Lung (tissue), 16 donors: Measurements from ENCODE around the gene NDUFB1. TPM values are rescaled to one million over a fixed set of nuclear protein-coding genes. Genes with fewer than 3 reads are reported as not detected.

Experiments used
- ATAC-seq: fragments of 200-7000 bp; cut with Tn5 transposase; one replicate; pipeline ENCODE4 v1.9.1; 2020; ENCODE audit warnings: moderate number of reproducible peaks; ENCODE audit not compliant: insufficient read depth, low FRiP score
- DNase-seq, 3 donors: peaks; one replicate each; pipeline ENCODE4 v3.0.0-alpha.2; 2013 to 2017
- H3K27ac ChIP-seq, 2 donors: one replicate each; pipeline ENCODE4 v1.5.1; 2013; ENCODE audit warnings: mild to moderate bottlenecking in 2 of 2, moderate library complexity in 2 of 2, control low read depth in 1 of 2, inconsistent platforms in 1 of 2, low read depth in 1 of 2, low read length in 1 of 2
- H3K27me3 ChIP-seq, 3 donors: one replicate each; pipeline ENCODE4 v1.5.1; 2013; ENCODE audit warnings: low read length in 2 of 3; ENCODE audit not compliant: control insufficient read depth in 3 of 3, insufficient read depth in 3 of 3
- H3K36me3 ChIP-seq, 4 donors: one replicate each; pipeline ENCODE4 v1.5.1; 2013; ENCODE audit warnings: low read length in 4 of 4, mild to moderate bottlenecking in 1 of 4, moderate library complexity in 1 of 4; ENCODE audit not compliant: control insufficient read depth in 4 of 4, insufficient read depth in 4 of 4
- H3K4me1 ChIP-seq, 5 donors: one replicate each; pipeline ENCODE4 v1.5.1; 2013; ENCODE audit warnings: low read length in 5 of 5, mild to moderate bottlenecking in 2 of 5, moderate library complexity in 1 of 5; ENCODE audit not compliant: control insufficient read depth in 5 of 5, insufficient read depth in 5 of 5
- H3K4me3 ChIP-seq: one replicate; pipeline ENCODE4 v1.5.1; 2013; ENCODE audit warnings: mild to moderate bottlenecking, control low read depth, moderate library complexity
- H3K9ac ChIP-seq, 2 donors: one replicate each; pipeline ENCODE4 v1.5.1; 2013; ENCODE audit warnings: low read length in 2 of 2, control low read depth in 1 of 2; ENCODE audit not compliant: insufficient read depth in 1 of 2
- H3K9me3 ChIP-seq, 4 donors: one replicate each; pipeline ENCODE4 v1.5.1; 2013; ENCODE audit warnings: low read length in 3 of 4, mild to moderate bottlenecking in 1 of 4, moderate library complexity in 1 of 4; ENCODE audit not compliant: control insufficient read depth in 4 of 4, insufficient read depth in 3 of 4
- WGBS, 2 donors: extraction: QIAGEN DNeasy Blood & Tissue Kit; methylation state at CpG; one replicate each; pipeline ENCODE4 v1.1.7; 2013; 5-methylcytosine and 5-hydroxymethylcytosine counted together
- long read RNA-seq, 5 donors: transcript quantifications; one replicate each; lab custom pipeline, GENCODE V29; 2026
- polyA plus RNA-seq, 2 donors: library from polyadenylated mRNA; stranded (reverse); fragments of 200-250 nt; gene quantifications; one replicate each; pipeline ENCODE4 v1.2.1, GENCODE V29; 2013
- total RNA-seq, 2 donors: library from RNA; depleted of rRNA in 1 of 2; stranded (reverse); fragments of >200 nt in 1 of 2; gene quantifications; one replicate each; pipeline ENCODE4 v1.2.1, GENCODE V29; 2014 to 2021
- TF ChIP-seq, protein P1 (sequence below): IDR thresholded peaks from 2 replicates; pipeline ENCODE4 v1.5.1; 2012; ENCODE audit warnings: mild to moderate bottlenecking; ENCODE audit errors: control extremely low read depth, extremely low read depth
- donor health status: control.
- donor health status: control.
- donor health status: Bipolar disorder and iron deficiency.
- donor health status: healthy.
- donor health status: DM: yes; HTN: yes; CAD: no.

NDUFB1 gene
- total RNA-seq (100 to 1,000 TPM; 108 to 173 TPM), polyA plus RNA-seq (1,000 to 10,000 TPM in 1 of 2 donors, 100 to 1,000 TPM in 1; 309 to 1,169 TPM)
- long read RNA-seq, donor 1, transcript NDUFB1-203 (2 exons, 1,333 nt), result minor isoform, 65 of 184 reads
- long read RNA-seq, donor 1, transcript NDUFB1-202 (4 exons, 454 nt), result minor isoform, 5 of 184 reads
- long read RNA-seq, donor 1, transcript NDUFB1-201 (3 exons, 528 nt), result major isoform, 114 of 184 reads
- long read RNA-seq, donor 1, partial matches to known transcripts, result 0 of 184 reads
- long read RNA-seq, donor 1, other reads (novel, unspliced or antisense), result 0 of 184 reads
- long read RNA-seq, donor 2, transcript NDUFB1-203 (2 exons, 1,333 nt), result minor isoform, 23 of 117 reads
- long read RNA-seq, donor 2, transcript NDUFB1-201 (3 exons, 528 nt), result major isoform, 83 of 117 reads
- long read RNA-seq, donor 2, partial matches to known transcripts, result 6 of 117 reads
- long read RNA-seq, donor 2, other reads (novel, unspliced or antisense), result 0 of 117 reads
- long read RNA-seq, donor 3, transcript NDUFB1-203 (2 exons, 1,333 nt), result minor isoform, 25 of 110 reads
- long read RNA-seq, donor 3, transcript NDUFB1-201 (3 exons, 528 nt), result major isoform, 80 of 110 reads
- long read RNA-seq, donor 3, partial matches to known transcripts, result 5 of 110 reads
- long read RNA-seq, donor 3, other reads (novel, unspliced or antisense), result 0 of 110 reads
- long read RNA-seq, donor 4, transcript NDUFB1-201 (3 exons, 528 nt), result major isoform, 94 of 130 reads
- long read RNA-seq, donor 4, transcript NDUFB1-203 (2 exons, 1,333 nt), result minor isoform, 35 of 130 reads
- long read RNA-seq, donor 4, partial matches to known transcripts, result 0 of 130 reads
- long read RNA-seq, donor 4, other reads (novel, unspliced or antisense), result 0 of 130 reads
- long read RNA-seq, donor 5, transcript NDUFB1-201 (3 exons, 528 nt), result major isoform, 180 of 236 reads
- long read RNA-seq, donor 5, transcript NDUFB1-202 (4 exons, 454 nt), result minor isoform, 5 of 236 reads
- long read RNA-seq, donor 5, transcript NDUFB1-203 (2 exons, 1,333 nt), result minor isoform, 51 of 236 reads
- long read RNA-seq, donor 5, partial matches to known transcripts, result 0 of 236 reads
- long read RNA-seq, donor 5, other reads (novel, unspliced or antisense), result 0 of 236 reads

DNA sequence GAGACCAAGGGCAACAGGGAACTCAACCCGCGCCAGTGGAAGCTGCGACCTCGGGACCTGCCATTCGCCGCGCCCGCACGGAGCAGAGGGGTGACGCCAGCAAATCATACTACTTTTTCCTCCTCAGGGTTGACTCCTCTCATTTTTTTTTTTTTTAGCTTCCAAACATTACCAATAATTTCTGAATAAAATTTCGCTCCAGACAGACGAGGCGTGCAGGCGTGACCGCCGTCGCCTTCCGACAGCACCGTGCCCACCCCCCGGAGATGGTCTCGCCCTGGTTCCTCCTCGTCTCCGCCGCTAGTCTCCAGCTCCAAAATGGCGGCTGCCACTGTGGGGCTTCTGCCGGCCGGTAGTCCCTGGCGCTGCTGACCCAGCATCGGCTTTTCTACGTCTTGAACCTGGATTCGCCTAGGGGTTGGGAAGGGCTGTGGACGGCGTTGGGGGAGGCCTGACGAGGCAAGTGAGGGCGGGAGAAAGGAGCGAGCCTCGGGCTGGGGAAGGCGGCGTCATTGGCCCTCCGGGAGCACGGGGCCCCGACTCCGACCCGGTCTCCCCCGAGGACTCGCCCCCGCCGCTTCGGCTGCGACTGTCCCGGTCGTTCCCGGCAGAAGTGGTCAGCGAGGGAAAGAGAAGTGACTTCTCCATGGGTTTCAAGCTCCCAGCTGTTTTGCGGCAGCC is at the start of gene NDUFB1, which contains the start of gene CPSF2:
TSS of gene NDUFB1 (minus strand) at position 37 of the 681 bp plus-strand sequence. CDS start 4,069 bp downstream, outside the sequence.
TSS of gene CPSF2 (plus strand) at position 300 of the 681 bp plus-strand sequence. CDS start 9,016 bp downstream, outside the sequence.
- peaks cover 0 to 11% (median 6%) of the 10 kb centered on the region in 5 donors for H3K4me1 ChIP-seq
- peak; percentile 91 for ATAC-seq
- TF ChIP-seq, protein P1, sequence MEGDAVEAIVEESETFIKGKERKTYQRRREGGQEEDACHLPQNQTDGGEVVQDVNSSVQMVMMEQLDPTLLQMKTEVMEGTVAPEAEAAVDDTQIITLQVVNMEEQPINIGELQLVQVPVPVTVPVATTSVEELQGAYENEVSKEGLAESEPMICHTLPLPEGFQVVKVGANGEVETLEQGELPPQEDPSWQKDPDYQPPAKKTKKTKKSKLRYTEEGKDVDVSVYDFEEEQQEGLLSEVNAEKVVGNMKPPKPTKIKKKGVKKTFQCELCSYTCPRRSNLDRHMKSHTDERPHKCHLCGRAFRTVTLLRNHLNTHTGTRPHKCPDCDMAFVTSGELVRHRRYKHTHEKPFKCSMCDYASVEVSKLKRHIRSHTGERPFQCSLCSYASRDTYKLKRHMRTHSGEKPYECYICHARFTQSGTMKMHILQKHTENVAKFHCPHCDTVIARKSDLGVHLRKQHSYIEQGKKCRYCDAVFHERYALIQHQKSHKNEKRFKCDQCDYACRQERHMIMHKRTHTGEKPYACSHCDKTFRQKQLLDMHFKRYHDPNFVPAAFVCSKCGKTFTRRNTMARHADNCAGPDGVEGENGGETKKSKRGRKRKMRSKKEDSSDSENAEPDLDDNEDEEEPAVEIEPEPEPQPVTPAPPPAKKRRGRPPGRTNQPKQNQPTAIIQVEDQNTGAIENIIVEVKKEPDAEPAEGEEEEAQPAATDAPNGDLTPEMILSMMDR, result no peak

DNA sequence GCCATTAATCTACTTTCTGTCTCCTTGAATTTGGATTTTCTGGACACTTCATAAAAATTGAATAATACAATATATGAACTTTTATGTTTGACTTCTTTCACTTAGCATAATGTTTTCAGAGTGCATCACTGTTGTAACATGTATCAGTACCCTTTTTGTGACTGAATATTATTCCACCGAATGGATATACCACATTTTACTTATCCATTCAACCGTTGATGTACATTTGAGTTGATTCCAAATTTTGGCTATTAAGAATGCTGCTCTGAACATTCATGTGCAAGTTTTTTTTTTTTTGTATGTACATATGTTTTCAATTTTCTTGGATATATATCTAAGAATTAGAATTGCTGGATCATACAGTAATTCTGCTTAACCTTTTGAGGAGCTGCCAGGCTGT is 43.5 kb upstream of the NDUFB1 start:
- Histone ChIP-seq H3K27ac (no peak overlapping the region), H3K4me1 (no peaks in the 10 kb centered on the region), H3K4me3 (no peak overlapping the region), H3K27me3 (no peaks in the 10 kb centered on the region), H3K9me3 (peaks cover 0 to 5% (median 3%) of the 10 kb centered on the region in 4 donors), H3K36me3 (peaks cover 5 to 30% (median 17%) of the 10 kb centered on the region in 4 donors), H3K9ac (no peak overlapping the region)
- TF ChIP-seq, protein P1, result no peak
- 96 to 99% methylated on average over 2 of the region's 2 CpGs for WGBS, 2 donors
- no peak for ATAC-seq
- no peak for DNase-seq

More for the DNA sequence above, at the start of gene NDUFB1, which contains the start of gene CPSF2:
- peak within 1 kb of the TSS; percentile 95 to 97 for H3K27ac ChIP-seq
- no peaks in the 10 kb centered on the region for H3K9me3 ChIP-seq
- H3K4me3 ChIP-seq, result peak within 1 kb of the TSS; percentile 87
- H3K27me3 ChIP-seq, result no peaks in the 10 kb centered on the region
- H3K36me3 ChIP-seq, result peaks cover under 1 to 17% (median 7%) of the 10 kb centered on the region in 4 donors
- H3K9ac ChIP-seq, result peak within 1 kb of the TSS; percentile 96 to 99
- 0 to 1% methylated on average over 48 to 55 of the region's 55 CpGs for WGBS, 2 donors
- DNase-seq, result peak; percentile 86 to 88 (median 87)

DNA sequence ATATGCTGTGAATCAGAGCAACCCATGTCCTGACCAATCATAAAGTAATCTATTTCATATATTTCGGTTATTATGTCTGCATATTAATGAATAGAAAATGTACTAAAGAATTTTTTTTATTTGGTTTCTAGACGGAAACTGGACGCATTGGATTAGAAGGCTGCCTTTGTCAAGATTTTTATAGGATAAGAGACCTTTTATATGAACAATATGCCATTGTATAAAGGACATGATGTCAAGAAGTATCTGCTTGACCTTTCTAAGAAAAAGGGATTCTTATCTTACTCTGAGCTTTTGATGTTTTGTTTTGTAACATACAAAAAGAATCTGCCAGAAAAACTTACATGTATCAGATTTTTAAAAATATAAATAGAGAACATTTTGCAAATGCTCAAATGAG is 40.0 kb upstream of the NDUFB1 start:
- WGBS, 2 donors, result 89 to 94% methylated on average over 3 of the region's 3 CpGs
- H3K27ac ChIP-seq, result no peak overlapping the region
- ATAC-seq (no peak), DNase-seq (no peak)
- no peaks in the 10 kb centered on the region for H3K4me1 ChIP-seq
- H3K36me3 ChIP-seq, result peaks cover 10 to 40% (median 33%) of the 10 kb centered on the region in 4 donors
- TF ChIP-seq, protein P1, result no peak
- H3K27me3 ChIP-seq, result no peaks in the 10 kb centered on the region
- no peak overlapping the region for H3K9ac ChIP-seq
- peaks cover 0 to 5% (median 3%) of the 10 kb centered on the region in 4 donors for H3K9me3 ChIP-seq
- H3K4me3 ChIP-seq, result no peak overlapping the region
